HUDEP-2 (cell line): ENCODE data around the gene TRAPPC11.

Experiments
- DNase-seq, 76 experiments: peaks; one replicate each; lab custom pipeline; 2025; ENCODE audit not compliant: unreplicated experiment in 76 of 76; lab: John Stamatoyannopoulos, UW

TRAPPC11 gene

DNA sequence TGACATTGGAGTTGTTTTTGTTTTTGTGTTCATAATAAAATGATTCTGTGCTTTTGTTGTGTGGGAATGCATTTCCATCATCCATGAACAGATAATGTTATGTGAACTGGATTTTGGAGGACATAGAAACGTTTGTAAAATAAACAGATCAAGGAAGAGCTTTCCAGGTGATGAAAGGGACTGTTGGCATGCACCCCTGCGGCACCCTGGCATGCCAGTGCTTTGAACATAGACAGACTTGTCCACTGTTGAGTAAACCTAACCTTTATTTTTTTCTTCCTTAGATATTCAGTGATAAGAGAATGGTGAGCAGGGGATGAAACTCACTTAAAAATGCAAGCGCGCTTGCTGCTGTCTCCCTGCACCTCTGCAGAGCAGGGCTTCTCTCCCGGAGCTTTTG lies 59.8 kb downstream of the TRAPPC11 start:
- no peak for DNase-seq

DNA sequence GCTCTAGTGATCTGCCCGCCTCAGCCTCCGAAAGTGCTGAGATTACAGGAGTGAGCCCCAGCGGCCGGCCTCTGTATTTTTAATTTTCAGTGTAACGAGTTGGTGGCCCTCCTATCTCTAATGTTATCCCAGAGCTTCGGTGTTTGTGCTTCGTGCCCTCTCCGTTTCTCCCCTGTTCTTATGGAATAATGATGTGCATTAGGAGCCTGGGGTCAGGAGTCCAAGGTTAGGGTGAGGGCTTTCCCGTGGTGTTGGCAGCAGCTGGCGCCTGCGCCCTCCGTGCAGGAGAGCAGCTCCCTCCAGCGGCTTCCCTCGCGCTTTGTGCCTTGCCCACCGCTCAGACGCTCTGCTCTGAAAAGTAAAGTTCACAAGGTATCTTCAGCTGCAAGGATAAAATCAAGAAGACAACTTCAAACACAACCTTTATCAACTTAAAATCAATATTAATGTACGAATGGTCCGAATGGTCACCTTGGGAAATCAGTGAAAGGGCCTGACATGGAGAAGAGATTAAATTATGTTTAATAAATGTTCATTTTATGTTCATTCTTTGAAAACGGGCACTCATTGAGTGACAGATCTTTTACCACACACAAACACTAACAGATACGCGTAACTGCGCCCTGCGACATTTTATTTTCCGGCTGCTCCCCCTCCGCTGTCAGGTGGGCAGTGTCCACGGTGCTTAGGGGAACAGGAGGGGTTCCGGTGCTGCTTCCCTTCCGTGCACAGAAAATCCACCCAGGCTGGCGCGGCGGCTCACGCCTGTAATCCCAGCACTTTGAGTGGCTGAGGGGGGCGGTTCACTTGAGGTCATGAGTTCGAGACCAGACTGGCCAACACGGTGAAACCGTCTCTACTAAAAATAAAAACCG lies 62.4 kb downstream of the TRAPPC11 start:
- DNase-seq, result peak in 69 of 76 experiments; percentile 3 to 72 (median 52)

DNA sequence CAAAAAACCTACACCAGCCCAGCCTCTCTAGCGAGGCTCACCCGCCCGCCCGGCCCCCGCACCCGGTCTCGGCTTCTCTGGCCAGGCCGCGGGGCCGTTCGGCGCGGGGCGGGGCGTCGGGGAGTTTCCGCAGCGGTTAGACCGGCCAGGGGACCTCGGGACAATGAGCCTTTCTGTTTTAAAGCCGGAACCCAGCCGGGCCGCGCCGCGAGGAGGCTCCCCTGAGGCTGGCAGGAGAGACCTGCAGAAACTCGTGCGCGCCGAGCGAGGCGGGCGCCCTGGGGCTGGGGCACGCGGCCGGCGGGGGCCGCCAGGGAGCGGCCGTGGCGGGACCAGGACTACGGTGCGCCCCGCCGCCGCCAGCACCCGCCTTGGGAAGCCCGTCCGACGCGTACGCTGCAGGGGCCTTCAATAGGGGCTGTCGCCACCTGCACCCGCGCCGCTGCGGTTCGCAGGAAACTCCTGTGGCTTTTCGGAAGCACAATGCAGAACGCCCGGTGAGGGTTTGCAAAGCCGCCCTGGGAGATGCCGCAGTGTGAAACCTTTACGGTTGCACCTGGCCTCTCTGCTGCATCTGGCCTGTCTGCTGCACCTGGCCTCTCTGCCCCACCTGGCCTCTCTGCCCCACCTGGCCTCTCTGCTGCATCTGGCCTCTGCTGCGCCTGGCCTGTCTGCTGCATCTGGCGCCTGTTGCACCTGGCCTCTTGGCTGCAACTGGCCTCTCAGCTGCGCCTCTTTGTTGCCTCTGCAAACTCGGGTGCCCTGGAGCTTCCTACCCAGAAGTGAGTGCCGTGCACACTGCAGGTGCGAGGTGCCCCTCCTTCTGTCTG lies 63.9 kb downstream of the TRAPPC11 start:
- peak in 39 of 76 experiments; percentile 1 to 65 (median 27) for DNase-seq

DNA sequence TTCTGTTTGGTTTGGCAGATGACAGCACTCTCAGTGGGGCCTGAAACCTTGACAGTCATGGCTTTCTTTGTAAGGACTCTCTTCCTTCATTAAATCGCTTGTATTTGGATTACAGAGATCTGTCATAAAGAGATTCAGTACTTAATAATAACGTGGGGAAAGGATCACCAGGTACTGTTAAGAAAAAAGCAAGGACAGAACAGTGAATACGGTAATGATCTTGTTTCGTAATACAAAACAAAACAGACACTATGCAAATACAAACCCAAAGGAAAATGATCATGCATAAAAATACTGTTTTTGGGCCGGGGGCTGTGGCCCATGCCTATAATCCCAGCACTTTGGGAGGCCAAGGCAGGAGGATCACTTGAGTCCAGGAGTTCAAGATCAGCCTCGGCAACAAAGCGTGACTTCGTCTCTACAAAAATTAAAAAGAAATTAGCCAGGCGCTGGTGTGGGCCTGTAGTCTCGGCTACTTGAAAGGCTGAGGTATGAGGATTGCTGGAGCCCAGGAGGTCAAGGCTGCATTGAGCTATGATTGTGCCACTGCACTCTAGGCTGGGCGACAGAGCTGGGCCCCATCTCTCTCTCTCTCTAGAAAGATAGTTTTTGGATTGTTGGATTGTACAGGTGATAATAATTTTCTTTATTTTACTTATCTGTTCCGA lies 64.6 kb downstream of the TRAPPC11 start:
- no peak for DNase-seq

DNA sequence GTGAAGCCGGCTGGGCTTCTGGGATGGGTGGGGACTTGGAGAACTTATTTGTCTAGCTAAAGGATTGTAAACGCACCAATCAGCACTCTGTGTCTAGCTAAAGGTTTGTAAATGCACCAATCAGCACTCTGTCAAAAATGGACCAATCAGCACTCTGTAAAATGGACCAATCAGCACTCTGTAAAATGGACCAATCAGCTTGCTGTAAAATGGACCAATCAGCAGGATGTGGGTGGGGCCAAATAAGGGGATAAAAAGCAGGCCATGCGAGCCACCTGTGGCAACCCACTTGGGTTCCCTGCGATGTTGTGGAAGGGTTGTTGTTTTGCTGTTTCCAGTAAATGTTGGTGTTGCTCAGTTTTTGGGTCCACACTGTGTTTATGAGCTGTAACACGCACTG lies 66.5 kb downstream of the TRAPPC11 start:
- DNase-seq, result peak in 2 of 76 experiments; percentile 1 to 7

DNA sequence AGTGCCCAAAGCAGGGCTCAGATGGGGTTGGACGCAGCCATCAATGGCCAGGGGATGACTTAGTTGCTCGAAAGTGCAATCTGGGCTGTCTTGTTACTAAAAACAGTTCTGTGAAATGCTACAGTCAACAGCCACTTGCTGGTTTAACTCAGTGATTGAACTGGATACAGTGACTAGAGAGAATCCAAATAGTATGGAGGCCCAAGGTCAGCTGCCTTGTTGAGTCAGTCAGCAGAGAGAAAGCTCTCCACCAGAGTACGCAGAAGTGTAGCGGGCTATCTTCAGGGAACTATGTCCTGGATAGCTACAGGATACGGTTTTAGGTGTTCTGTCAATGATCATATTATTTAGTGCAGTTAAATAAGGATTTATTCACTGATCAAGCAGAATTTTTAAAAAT lies 68.4 kb downstream of the TRAPPC11 start:
- no peak for DNase-seq

DNA sequence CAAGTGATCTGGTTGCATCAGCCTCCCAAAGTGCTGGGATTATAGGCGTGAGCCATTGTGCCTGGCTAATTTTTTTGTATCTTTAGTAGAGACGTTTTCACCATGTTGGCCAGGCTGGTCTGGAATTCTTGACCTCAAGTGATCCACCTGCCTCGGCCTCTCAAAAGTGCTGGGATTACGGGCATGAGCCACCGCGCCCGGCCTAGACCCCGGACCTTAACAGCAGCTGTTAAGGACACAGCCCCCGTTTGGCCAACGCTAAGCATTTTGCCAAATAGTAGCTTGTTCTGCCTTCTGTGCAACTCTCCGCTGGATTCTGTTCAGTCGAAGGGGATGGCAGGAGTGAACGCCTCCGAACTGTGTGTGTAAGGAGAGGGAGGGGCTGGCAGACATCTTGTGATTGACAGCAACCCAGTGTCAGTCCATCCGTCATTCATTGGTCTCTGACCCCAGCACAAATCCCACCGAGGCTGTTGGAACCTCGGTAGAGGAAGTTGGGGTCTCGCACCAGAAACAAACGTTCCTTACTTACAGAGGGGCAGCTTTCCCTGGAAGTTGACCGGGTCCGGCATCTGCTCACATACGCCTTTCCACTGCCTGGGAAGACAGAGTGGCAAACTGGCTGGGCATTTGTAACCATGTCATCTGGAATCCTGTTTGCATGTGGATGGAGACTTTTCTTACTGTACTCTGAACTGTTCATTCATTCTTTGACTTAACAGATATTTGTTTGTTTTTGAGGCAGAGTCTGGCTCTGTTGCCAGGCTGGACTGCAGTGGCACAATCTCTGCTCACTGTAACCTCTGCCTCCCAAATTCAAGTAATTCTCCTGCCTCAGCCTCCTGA lies 69.4 kb downstream of the TRAPPC11 start:
- no peak for DNase-seq

DNA sequence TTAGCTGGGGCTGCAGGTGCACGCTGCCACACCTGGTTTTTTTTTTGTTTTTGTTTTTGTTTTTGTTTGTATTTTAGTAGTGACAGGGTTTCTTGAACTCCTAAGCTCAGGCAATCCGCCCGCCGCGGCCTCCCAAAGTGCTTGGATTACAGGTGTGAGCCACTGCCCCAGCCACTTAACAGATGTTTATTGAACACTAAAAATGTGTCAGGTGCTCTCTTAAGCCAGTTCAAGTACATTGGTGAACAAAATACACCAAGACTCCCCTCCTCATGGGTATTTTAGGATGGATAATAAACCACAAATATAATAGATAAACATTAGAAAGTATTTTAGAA lies 69.9 kb downstream of the TRAPPC11 start:
- DNase-seq, result no peak

DNA sequence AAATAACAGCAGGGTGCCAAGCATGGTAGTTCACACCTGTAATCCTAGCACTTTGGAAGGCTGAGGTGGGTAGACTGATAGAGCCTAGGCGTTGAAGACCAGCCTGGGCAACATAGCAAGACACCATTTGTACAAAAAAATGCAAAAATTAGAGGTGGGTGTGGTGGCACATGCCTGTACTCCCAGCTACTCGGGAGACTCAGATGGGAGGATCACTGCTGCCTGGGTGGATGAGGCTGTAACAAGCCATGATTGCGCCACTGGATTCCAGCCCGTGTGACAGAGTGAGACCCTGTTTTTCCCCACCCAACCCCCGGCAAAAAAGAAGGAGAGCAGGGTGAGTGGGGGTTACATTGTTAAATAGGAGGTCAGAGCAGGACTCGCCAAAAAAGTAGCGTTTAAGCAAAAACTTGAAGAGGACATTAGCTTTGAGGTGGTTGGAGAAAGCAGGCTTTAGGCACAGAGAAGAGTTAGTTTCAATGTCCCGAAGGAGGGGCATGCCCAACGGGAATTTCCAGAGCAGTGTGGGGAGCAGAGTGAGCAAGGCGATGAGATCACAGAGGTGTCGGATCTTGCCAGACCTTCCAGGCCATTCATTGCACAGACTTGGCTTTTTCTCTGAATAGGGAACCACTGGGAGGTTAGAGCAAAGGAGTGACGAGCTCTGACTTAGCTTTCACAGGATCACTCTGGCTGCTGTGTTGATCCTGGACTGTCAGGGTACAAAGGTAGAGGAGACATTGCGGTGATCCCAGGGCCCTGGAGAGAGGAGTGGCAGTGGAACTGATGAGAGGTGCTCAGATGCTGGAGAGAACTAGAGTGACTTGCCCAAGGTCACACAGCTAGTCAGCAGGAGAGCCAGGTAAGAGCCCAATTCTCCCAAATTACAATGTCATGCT lies 70.6 kb downstream of the TRAPPC11 start:
- DNase-seq, result no peak

DNA sequence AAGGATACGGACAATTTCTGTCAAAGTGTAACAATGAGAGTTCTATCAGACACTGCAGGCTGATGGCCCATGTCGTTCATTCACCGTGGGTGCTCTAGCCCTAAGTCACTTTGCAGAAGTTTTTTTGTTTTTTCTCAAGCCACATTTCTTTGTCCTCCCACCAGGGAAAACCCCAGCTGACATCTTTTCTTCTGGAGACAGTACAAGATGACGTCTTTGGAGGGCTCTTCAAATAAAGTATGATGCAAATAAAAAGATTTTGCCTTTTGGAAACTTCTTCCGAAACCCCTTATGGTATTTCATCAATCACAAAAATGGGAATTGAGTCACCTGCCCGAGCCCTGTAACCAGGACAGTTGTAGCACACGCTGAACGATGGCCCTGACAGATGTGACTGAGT lies 73.2 kb downstream of the TRAPPC11 start:
- no peak for DNase-seq

DNA sequence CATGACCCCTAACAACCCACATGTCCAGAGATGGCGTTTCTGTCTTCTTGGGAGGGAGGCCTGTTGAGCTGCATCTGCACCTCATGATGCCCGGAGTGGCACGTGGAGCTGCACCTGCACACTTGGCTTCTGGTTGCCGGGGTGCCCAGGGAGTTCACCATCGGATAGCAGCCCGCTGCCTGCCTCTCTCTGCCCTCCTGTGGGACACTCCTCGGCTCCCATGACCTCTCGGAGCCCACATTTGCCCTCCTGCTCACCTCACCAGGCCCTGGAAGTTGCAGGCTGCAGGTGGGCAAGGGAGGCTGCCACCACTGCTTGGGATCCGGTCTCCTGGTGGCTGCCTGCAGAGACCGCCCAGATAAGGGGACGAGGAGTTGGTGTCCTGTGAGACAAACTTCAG lies 74.1 kb downstream of the TRAPPC11 start:
- DNase-seq, result no peak

DNA sequence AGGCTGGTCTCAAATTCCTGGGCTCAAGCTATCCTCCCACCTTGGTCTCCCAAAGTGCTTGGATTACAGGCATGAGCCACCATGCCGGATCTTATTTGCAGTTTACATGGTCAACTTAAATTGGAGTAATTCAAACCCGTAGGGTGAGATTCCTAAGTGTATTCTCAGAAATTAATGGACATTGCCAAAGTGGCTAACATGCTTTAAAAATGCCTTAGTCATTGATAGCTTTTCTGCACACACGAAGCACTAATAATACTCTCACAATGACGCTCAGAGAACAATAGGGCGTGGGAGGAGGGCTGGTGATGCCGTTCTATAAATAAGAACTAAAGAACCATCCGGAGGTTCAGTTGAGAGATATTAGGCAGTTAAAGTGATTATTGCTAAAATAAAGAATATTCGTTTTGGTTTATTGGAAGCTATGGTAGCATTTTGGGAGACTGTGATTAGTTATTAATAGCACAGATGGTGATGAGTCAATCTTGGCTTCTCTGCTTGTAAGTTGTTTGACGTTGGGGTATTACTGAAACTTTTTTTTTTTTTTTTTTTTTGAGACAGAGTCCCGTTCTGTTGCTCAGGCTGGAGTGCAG lies 79.1 kb downstream of the TRAPPC11 start:
- no peak for DNase-seq

DNA sequence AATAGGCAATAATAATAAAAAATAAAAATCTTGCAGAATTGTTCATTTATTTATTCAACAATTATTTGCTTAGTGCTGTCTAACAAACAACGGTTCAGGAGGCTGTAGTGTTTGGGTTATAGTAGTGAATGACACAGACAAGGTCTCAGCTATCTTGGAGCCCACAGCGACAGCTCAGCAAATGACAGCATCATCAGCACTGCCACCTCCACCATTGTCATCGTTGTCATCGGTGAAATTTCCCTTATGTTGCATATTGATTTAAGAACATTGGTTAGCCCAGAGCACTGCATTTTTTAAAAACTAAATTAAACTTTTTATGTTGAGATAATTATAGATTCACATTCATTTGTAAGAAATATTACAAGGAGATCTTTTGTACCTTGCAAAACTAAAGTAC lies 79.9 kb downstream of the TRAPPC11 start:
- no peak for DNase-seq

DNA sequence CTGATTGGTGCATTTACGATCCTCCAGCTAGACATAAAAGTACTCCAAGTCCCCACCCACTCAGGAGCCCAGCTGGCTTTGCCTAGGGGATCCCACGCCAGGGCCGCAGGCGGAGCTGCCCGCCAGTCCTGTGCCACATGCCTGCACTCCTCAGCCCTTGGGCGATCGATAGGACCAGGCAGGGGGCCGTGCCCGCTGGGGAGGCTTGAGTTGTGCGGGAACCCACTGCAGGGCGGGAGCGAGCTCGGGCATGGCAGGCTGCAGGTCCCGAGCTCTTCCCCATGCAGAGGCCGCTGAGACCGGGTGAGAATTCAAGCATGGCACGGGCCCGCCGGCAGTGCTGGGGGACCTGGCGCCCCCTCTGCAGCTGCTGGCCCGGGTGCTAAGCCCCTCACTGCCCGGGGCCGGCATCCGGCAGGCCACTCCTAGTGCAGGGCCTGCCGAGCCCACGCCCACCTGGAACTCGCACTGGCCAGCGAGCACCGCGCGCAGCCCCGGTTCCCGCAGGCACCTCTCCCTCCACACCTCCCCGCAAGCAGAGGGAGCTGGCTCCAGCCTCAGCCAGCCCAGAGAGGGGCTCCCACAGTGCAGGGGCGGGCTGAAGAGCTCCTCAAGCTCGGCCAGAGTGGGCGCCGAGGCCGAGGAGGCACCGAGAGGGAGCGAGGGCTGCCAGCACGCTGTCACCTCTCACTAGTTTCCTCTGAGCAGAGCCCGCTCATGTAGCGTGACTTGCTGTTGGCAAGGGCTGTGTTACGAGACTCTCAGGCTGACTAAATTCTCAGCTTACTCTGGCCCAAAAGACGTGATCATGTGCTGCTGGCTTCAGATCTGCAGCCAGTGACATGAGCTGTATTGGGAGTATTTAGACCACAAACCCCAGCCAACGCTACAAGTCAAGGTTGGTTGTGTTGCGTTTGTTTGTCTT lies 87.5 kb downstream of the TRAPPC11 start:
- no peak for DNase-seq

DNA sequence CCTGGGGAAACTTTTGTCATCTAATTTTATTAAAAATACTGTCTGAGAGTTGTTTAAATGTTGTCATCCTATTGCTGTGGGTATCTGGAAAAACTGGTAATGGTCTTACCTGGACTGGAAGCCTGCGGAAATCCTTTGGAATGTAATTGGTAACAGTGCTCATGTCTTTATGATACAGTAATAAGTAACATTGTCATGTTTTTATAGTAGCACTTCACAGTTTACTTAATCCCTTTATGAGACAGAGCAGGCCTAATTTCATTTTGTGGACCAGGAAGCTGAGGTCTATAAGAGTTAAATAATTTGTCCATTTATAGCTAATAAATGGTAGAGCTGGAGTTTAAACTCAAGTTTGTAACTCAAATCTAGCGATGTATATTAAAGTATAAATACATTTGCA lies 88.3 kb downstream of the TRAPPC11 start:
- DNase-seq, result no peak

DNA sequence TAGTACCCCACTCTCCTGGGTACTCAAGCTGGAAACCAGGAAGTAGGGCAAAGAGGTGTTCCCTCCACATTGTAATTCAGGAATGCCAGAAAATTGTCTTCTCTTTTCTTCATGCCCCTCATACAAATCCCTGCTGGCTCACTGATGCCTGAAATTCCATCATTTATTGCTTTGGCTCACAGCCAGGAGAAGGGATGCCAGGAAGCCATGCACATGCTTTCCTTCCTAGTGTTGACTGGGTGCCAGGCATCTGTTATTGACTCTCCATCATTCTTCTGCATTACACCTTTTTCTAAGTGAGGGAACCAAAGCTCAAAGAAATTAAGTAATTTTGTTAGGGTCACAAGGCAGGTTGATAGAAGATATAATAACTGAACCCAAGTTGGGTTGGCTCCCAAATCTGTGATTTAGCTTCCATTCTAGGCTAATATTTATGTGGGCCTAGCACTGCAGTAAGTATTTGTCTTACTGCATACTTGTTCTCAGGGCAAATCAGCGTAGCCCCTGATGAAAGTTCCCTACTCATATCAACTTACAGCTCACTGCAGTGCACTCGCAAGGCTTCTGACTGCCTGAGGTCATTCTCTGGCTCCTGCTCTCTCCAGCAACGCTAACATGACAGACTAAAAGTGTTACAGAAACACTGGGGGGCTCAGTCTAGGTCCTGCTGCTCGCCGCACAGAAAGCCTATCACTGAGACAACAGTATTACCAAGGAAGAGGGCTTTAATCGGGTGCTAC lies 89.0 kb downstream of the TRAPPC11 start:
- DNase-seq, result no peak

DNA sequence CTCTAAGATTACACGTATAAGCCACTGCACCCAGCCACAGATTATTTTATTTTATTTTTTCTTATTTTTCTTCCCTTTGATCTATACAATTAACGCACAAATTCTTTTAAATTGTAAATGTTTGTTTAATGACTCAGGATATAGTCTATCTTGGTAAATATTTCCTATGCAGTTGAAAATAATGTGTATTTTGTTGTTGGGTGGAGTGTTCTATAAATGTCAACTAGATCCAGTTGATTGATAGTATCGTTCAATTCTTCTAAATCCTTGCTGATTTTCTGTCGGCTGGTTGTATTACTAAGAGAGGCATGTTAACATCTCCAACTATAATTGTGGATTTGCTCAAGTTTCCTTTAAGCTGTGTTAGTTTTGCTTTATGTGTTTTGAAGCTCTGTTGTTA lies 92.0 kb downstream of the TRAPPC11 start:
- no peak for DNase-seq
